ENCODE results near the gene ELF3.

DNA sequence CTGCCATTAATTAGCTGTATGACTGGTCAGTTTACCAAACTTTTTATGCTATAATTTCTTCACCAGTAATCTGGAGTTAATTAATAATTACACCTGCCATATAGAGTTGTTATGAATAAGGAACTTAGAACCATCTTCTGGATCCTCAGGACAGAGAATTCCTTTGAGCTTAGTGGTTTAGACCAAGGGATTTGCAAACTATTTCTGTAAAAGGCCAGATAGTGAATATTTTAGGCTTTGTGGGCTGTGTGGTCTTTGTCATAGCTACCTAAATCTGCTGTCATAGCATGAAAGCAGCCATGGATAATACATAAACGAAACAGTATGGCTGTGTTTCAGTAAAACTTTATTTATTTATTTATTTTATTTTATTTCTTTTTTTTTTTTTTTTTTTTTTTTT, 46.1 kb upstream of the ELF3 start:
- TF ChIP-seq, protein P1, sequence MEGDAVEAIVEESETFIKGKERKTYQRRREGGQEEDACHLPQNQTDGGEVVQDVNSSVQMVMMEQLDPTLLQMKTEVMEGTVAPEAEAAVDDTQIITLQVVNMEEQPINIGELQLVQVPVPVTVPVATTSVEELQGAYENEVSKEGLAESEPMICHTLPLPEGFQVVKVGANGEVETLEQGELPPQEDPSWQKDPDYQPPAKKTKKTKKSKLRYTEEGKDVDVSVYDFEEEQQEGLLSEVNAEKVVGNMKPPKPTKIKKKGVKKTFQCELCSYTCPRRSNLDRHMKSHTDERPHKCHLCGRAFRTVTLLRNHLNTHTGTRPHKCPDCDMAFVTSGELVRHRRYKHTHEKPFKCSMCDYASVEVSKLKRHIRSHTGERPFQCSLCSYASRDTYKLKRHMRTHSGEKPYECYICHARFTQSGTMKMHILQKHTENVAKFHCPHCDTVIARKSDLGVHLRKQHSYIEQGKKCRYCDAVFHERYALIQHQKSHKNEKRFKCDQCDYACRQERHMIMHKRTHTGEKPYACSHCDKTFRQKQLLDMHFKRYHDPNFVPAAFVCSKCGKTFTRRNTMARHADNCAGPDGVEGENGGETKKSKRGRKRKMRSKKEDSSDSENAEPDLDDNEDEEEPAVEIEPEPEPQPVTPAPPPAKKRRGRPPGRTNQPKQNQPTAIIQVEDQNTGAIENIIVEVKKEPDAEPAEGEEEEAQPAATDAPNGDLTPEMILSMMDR (IDR thresholded peaks at IDR 0.05; ENCODE audit: low read depth, low read length) = no peak
- TF ChIP-seq POLR2A (IDR thresholded peaks at IDR 0.05; ENCODE audit: extremely low read depth, insufficient read length) = no peak
- no peak for TF ChIP-seq MAX (IDR thresholded peaks at IDR 0.05; ENCODE audit: low read depth, low read length)
- TF ChIP-seq MYC (IDR thresholded peaks at IDR 0.05; ENCODE audit: low read depth, low read length) = no peak
